Right lobe of liver (tissue), 4 donors: ENCODE measurements around the gene SLC38A8.

Source experiments
- CTCF ChIP-seq, 4 donors: fragments of 200-600 bp in 3 of 4; fragments of 450-650 bp in 1 of 4; IDR thresholded peaks; one replicate each; pipeline versions ENCODE4 v1.5.1 to v1.8.0; 2016 to 2022; ENCODE audit warnings: antibody characterized with exemption in 4 of 4, mild to moderate bottlenecking in 2 of 4
- POLR2A ChIP-seq: fragments of 450-650 bp; IDR thresholded peaks from one replicate; pipeline ENCODE4 v1.6.1; 2017; ENCODE audit warnings: antibody characterized with exemption, mild to moderate bottlenecking
- donor health status: DM: no; HTN: no; CAD: no.
- donor health status: DM: no; HTN: no; CAD: no.
- donor health status: DM: no; HTN: yes; CAD: no.

- no peak for TF ChIP-seq CTCF (IDR thresholded peaks at IDR 0.05)
- no peak for TF ChIP-seq POLR2A
Observed at GRCh38 chr16:84001726-84002125, 40.9 kb downstream of the SLC38A8 start.
